Smooth muscle cell (in vitro differentiated cells): Measurements from ENCODE around the gene RER1. TPM values are rescaled to one million over a fixed set of nuclear protein-coding genes. Genes with fewer than 3 reads are reported as not detected.

Experiments used
- DNase-seq: peaks from one replicate; lab custom pipeline; 2025; ENCODE audit not compliant: unreplicated experiment; lab: John Stamatoyannopoulos, UW
- H2AFZ ChIP-seq: fragments of 200-600 bp; sonication (generic); 2 replicates; pipeline ENCODE4 v1.6.0; 2016; ENCODE audit warnings: antibody characterized with exemption, low read depth, mild to moderate bottlenecking
- H3F3A ChIP-seq: fragments of 200-600 bp; sonication (generic); 2 replicates; pipeline ENCODE4 v1.6.0; 2017; ENCODE audit warnings: antibody characterized with exemption, low read depth
- H3K27ac ChIP-seq: fragments of 200-600 bp; sonication (generic); 2 replicates; pipeline ENCODE4 v1.5.1; 2016; ENCODE audit warnings: low read depth, mild to moderate bottlenecking
- H3K27me3 ChIP-seq: fragments of 200-600 bp; sonication (generic); 2 replicates; pipeline ENCODE4 v1.6.1; 2016; ENCODE audit warnings: low read depth, mild to moderate bottlenecking
- H3K36me3 ChIP-seq: fragments of 200-600 bp; sonication (generic); 2 replicates; pipeline ENCODE4 v1.5.1; 2016; ENCODE audit warnings: low read depth
- H3K4me1 ChIP-seq: fragments of 200-600 bp; sonication (generic); 2 replicates; pipeline ENCODE4 v1.5.1; 2016; ENCODE audit warnings: low read depth
- H3K4me2 ChIP-seq: fragments of 200-600 bp; sonication (generic); 2 replicates; pipeline ENCODE4 v1.6.0; 2016; ENCODE audit warnings: mild to moderate bottlenecking
- H3K4me3 ChIP-seq: fragments of 200-600 bp; sonication (generic); 2 replicates; pipeline ENCODE4 v1.5.1; 2016; ENCODE audit warnings: mild to moderate bottlenecking
- H3K79me2 ChIP-seq: fragments of 200-600 bp; sonication (generic); 2 replicates; pipeline ENCODE4 v1.6.0; 2016; ENCODE audit warnings: low read depth, mild to moderate bottlenecking
- H3K9ac ChIP-seq: fragments of 200-600 bp; sonication (generic); 2 replicates; pipeline ENCODE4 v1.6.0; 2016; ENCODE audit warnings: low read depth
- H3K9me3 ChIP-seq: fragments of 200-600 bp; sonication (generic); replicated peaks from 2 replicates; pipeline ENCODE4 v1.5.1; 2016; ENCODE audit warnings: low read depth
- H4K20me1 ChIP-seq: fragments of 200-600 bp; sonication (generic); 2 replicates; pipeline ENCODE4 v1.6.0; 2016; ENCODE audit warnings: low read depth
- CTCF ChIP-seq: fragments of 200-600 bp; sonication (generic); IDR thresholded peaks from 2 replicates; pipeline ENCODE4 v1.5.1; 2017; ENCODE audit warnings: borderline replicate concordance, mild to moderate bottlenecking, antibody characterized with exemption; ENCODE audit not compliant: insufficient read depth, poor library complexity, severe bottlenecking
- WGBS: methylation state at CpG from one replicate; pipeline ENCODE4 v1.1.7; 2016; ENCODE audit warnings: low lambda C conversion rate; 5-methylcytosine and 5-hydroxymethylcytosine counted together
- polyA plus RNA-seq: library from polyadenylated mRNA; unstranded; fragments of >200 nt; fragmentation: Nextera tagmentation; extraction: Ambion mirVana; gene quantifications from 2 replicates; pipeline ENCODE4 v1.2.1, GENCODE V29; 2016
- total RNA-seq: library from RNA; depleted of rRNA; stranded (reverse); fragments of >200 nt; gene quantifications from 2 replicates; pipeline ENCODE4 v1.2.3, GENCODE V29; 2014

Gene RER1
- total and polyA plus RNA-seq, 2 experiments from 2014 or later = 101 to 269 TPM

DNA sequence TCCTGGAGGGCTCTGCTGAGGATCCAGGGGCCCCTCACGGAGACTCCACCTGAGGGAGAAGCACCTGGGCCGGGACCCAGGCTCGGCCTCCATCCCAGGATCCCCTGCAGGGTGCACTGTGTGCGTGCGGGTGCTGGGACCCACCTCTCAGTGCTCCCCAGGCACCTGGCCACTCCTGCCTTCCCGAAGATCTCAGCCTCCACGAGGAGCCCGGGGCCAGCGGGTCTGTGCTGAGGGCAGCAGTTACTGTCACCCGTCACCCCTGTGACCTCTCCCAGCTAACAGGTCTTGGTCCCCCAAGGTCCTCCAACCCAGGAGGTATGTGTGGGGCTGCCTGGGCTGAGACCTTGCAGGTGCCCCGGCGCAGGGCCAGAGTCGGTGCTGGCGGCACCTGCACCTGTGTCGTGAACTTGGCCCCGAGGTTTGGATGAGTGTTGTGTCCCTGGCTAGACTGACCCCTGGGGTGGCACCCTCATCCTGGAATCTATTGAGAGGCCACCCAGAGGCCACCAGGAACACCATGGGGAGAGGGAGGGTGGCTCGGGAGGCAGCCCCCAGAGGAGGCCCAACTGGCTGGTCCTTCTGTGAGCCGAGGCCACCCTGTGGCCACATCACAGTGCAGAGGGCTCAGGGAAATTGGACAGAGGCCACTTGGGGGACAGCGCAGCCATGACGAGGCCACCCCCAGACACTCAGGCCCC lies 17.9 kb upstream of the RER1 start:
- TF ChIP-seq CTCF = no peak
- Histone ChIP-seq H3K4me2 (no peak overlapping the region), H3F3A (no peaks in the 10 kb centered on the region), H3K4me3 (no peak overlapping the region), H3K9me3 (no peaks in the 10 kb centered on the region), H3K79me2 (no peaks in the 10 kb centered on the region), H3K27me3 (no peaks in the 10 kb centered on the region), H3K27ac (no peak overlapping the region), H2AFZ (no peak overlapping the region), H4K20me1 (no peaks in the 10 kb centered on the region), H3K4me1 (no peaks in the 10 kb centered on the region), H3K9ac (no peak overlapping the region), H3K36me3 (no peaks in the 10 kb centered on the region)
- 94% methylated on average over 20 of the region's 20 CpGs for WGBS
- no peak for DNase-seq

GRCh38 chr1:2374252-2375155 lies 17.1 kb upstream of the RER1 start:
- Histone ChIP-seq H3K27ac (no peak overlapping the region), H3K36me3 (no peaks in the 10 kb centered on the region), H2AFZ (no peak overlapping the region), H4K20me1 (no peaks in the 10 kb centered on the region), H3K4me2 (no peak overlapping the region), H3K79me2 (no peaks in the 10 kb centered on the region), H3K9me3 (no peaks in the 10 kb centered on the region), H3K27me3 (no peaks in the 10 kb centered on the region), H3F3A (no peaks in the 10 kb centered on the region), H3K4me1 (no peaks in the 10 kb centered on the region), H3K4me3 (no peak overlapping the region), H3K9ac (no peak overlapping the region)
- no peak for TF ChIP-seq CTCF
- WGBS = 90% methylated on average over 17 of the region's 17 CpGs
- no peak for DNase-seq

DNA sequence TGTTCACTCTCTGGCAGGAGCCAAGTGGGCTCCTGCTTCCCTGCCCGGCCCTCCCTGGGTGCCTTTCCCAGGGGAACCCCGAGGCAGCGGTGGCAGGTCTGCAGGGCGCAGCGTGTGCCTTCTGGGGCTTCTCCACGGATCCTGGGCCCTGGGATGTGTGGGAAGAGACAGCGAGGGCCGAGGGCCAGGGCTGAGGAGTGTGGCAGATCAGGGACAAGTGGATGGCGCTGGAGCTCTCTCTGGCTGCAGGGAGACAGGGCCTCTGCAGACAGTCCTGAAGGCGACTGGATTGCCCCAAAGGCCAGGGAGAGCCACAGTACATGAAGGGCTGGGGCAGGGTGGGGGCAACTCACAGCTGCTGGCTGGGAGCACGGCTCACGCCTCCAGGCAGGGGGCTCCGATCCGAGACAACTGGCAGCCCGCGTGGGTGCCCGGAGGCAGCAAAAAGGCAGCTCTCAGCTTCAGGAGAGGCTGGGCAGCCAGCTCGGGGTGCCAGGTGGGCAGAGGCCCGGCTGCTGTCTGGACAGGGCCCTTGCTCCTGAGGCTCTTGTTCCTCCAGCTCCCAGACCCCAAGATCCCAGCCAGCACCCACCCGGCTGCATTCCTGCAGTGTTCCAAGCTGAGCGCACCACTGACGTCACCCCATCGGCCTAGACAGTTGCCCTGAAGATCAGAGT lies 16.3 kb upstream of the RER1 start:
- Histone ChIP-seq H3K9ac (no peak overlapping the region), H3K9me3 (no peaks in the 10 kb centered on the region), H3K27me3 (no peaks in the 10 kb centered on the region), H3K79me2 (no peaks in the 10 kb centered on the region), H3K36me3 (no peaks in the 10 kb centered on the region), H4K20me1 (no peaks in the 10 kb centered on the region), H3K4me2 (no peak overlapping the region), H3K27ac (no peak overlapping the region), H3K4me3 (no peak overlapping the region), H3F3A (no peaks in the 10 kb centered on the region), H2AFZ (no peak overlapping the region), H3K4me1 (no peaks in the 10 kb centered on the region)
- no peak for DNase-seq
- TF ChIP-seq CTCF = no peak
- 94% methylated on average over 17 of the region's 23 CpGs for WGBS
